Peyer's patch (tissue), 4 donors: ENCODE data around the gene SRRM4.

Source experiments
- CTCF ChIP-seq, 6 experiments: fragments of 450-650 bp in 4 of 6; fragments of 200-600 bp in 2 of 6; sonication (generic) in 1 of 6; IDR thresholded peaks; one replicate each; pipeline ENCODE4 v1.5.1; 2017 to 2019; ENCODE audit warnings: antibody characterized with exemption in 6 of 6, mild to moderate bottlenecking in 3 of 6, moderate library complexity in 1 of 6
- POLR2A ChIP-seq, 2 donors: fragments of 450-650 bp; IDR thresholded peaks; one replicate each; pipeline ENCODE4 v1.5.1; 2017; ENCODE audit warnings: antibody characterized with exemption in 2 of 2, mild to moderate bottlenecking in 2 of 2, moderate library complexity in 2 of 2

- TF ChIP-seq CTCF (IDR thresholded peaks at IDR 0.05) (no peak), POLR2A (IDR thresholded peaks at IDR 0.05) (no peak)
These were observed 193.7 kb downstream of the SRRM4 start for GRCh38 chr12:119175081-119175480.
